Adrenal gland (tissue), 12 donors: ENCODE results near the gene LDB2. TPM values are rescaled to one million over a fixed set of nuclear protein-coding genes. Genes with fewer than 3 reads are reported as not detected.

ENCODE experiments used
- DNase-seq, 7 donors: peaks; one replicate each; pipeline ENCODE4 v3.0.0-alpha.2; 2019 to 2020
- H3K27ac ChIP-seq, 5 donors: fragments of 200-600 bp; sonication (generic) in 4 of 5; 1 replicate in 3 of 5; 2 replicates in 2 of 5; pipeline versions ENCODE4 v1.5.1 to v1.8.0; 2016 to 2020; ENCODE audit warnings: mild to moderate bottlenecking in 1 of 5
- H3K27me3 ChIP-seq: fragments of 200-600 bp; 2 replicates; pipeline ENCODE4 v1.8.0; 2021
- H3K36me3 ChIP-seq, 2 donors: fragments of 200-600 bp; replicated peaks in 1 of 2; 1 replicate in 1 of 2; 2 replicates in 1 of 2; pipeline versions ENCODE4 v1.5.1 to v1.8.0; 2018 to 2022
- H3K4me1 ChIP-seq, 2 donors: fragments of 200-600 bp; replicated peaks in 1 of 2; 1 replicate in 1 of 2; 2 replicates in 1 of 2; pipeline versions ENCODE4 v1.5.1 to v1.8.0; 2018 to 2021
- H3K4me3 ChIP-seq, 4 donors: fragments of 200-600 bp; sonication (generic) in 3 of 4; one replicate each; pipeline ENCODE4 v1.5.1; 2016 to 2018
- H3K9me3 ChIP-seq, 3 donors: fragments of 200-600 bp; sonication (generic) in 1 of 3; replicated peaks in 1 of 3; 1 replicate in 2 of 3; 2 replicates in 1 of 3; pipeline versions ENCODE4 v1.5.1 to v1.8.0; 2016 to 2021
- POLR2A ChIP-seq, 2 donors: fragments of 450-650 bp; IDR thresholded peaks; one replicate each; pipeline ENCODE4 v1.6.1; 2017; ENCODE audit warnings: antibody characterized with exemption in 2 of 2, mild to moderate bottlenecking in 2 of 2, moderate library complexity in 1 of 2
- WGBS, 4 donors: extraction: QIAGEN DNeasy Blood & Tissue Kit in 2 of 4; methylation state at CpG; one replicate each; pipeline versions ENCODE4 v1.1.5 to v1.1.7; 2013 to 2017; 5-methylcytosine and 5-hydroxymethylcytosine counted together
- intact Hi-C, 2 donors: fragments of 100-400 bp; cut with DNase I; formaldehyde crosslinking; loops; one replicate each; pipeline versions ENCODE4 v1.14.1 to v1.15.0; 2022 to 2023
- polyA plus RNA-seq, 3 donors: library from polyadenylated mRNA; stranded (reverse); fragments of 200-250 nt in 2 of 3; fragments of 350-450 nt in 1 of 3; fragmentation: Illumina TruSeq in 1 of 3; extraction: RNeasy Lipid Tissue Mini Kit (QIAGEN cat#74804) in 1 of 3; gene quantifications; one replicate each; pipeline ENCODE4 v1.2.3, GENCODE V29; 2013 to 2014
- total RNA-seq, 9 donors: library from RNA; depleted of rRNA in 4 of 9; stranded (reverse); fragments of >200 nt in 4 of 9; fragments of 120-200 nt in 1 of 9; fragmentation: NEBNext Ultra II Directional in 1 of 9; extraction: Animal tissue kit (Norgen Biotek cat#: 25700) in 1 of 9; gene quantifications; one replicate each; pipeline versions ENCODE4 v1.1.0 to v1.2.4, GENCODE V29; 2013 to 2023
- TF ChIP-seq, protein P1 (sequence below), 6 experiments: fragments of 450-650 bp in 4 of 6; fragments of 200-600 bp in 2 of 6; sonication (generic) in 1 of 6; IDR thresholded peaks; 1 replicate in 5 of 6; 2 replicates in 1 of 6; pipeline versions ENCODE4 v1.5.1 to v1.8.0; 2016 to 2021; ENCODE audit warnings: antibody characterized with exemption in 6 of 6, mild to moderate bottlenecking in 2 of 6, moderate library complexity in 1 of 6
- donor health status: healthy with polysubstance abuse.
- donor health status: Bipolar disorder and iron deficiency.
- donor health status: DM: yes; HTN: yes; CAD: no.
- donor health status: DM: no; HTN: no; CAD: no.
- donor health status: DM: no; HTN: no; CAD: no.
- donor health status: DM: yes; HTN: yes; CAD: no.

Gene LDB2
- total and polyA plus RNA-seq, 12 donors: 17.1 to 51.1 (median 27.0) TPM

DNA sequence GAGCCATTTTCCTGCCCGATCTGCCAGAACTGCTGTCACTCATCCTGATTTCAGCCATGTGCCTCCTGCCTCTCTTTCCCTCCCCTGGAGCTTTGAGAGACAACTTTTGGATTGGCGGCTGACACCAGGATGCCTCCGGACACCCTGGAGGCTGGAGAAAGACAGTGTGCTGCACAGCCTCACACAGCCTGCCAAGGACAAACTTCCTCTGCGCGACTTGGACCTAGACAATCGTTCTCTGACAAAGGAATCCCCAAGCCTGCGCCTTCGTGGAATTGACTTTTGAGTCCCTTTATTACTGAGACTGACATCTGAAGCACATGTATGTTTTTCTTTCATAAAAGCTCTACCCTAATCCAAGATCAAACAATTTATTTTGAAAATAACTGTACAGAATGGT, 10.8 kb upstream of the LDB2 start:
- H3K36me3 ChIP-seq: no peaks in the 10 kb centered on the region
- no peaks in the 10 kb centered on the region for H3K4me1 ChIP-seq
- H3K27me3 ChIP-seq: no peaks in the 10 kb centered on the region
- no peak overlapping the region for H3K4me3 ChIP-seq
- intact Hi-C loops: no loop called here
- H3K27ac ChIP-seq: no peak overlapping the region
- no peaks in the 10 kb centered on the region for H3K9me3 ChIP-seq
- 22 to 34% (median 31%) methylated on average over 8 of the region's 8 CpGs for WGBS, 4 donors
- DNase-seq: peak in 3 of 7 donors; percentile 15 to 35 (median 20)
- TF ChIP-seq POLR2A (IDR thresholded peaks at IDR 0.05): no peak
- TF ChIP-seq, protein P1, sequence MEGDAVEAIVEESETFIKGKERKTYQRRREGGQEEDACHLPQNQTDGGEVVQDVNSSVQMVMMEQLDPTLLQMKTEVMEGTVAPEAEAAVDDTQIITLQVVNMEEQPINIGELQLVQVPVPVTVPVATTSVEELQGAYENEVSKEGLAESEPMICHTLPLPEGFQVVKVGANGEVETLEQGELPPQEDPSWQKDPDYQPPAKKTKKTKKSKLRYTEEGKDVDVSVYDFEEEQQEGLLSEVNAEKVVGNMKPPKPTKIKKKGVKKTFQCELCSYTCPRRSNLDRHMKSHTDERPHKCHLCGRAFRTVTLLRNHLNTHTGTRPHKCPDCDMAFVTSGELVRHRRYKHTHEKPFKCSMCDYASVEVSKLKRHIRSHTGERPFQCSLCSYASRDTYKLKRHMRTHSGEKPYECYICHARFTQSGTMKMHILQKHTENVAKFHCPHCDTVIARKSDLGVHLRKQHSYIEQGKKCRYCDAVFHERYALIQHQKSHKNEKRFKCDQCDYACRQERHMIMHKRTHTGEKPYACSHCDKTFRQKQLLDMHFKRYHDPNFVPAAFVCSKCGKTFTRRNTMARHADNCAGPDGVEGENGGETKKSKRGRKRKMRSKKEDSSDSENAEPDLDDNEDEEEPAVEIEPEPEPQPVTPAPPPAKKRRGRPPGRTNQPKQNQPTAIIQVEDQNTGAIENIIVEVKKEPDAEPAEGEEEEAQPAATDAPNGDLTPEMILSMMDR (IDR thresholded peaks at IDR 0.05): no peak

DNA sequence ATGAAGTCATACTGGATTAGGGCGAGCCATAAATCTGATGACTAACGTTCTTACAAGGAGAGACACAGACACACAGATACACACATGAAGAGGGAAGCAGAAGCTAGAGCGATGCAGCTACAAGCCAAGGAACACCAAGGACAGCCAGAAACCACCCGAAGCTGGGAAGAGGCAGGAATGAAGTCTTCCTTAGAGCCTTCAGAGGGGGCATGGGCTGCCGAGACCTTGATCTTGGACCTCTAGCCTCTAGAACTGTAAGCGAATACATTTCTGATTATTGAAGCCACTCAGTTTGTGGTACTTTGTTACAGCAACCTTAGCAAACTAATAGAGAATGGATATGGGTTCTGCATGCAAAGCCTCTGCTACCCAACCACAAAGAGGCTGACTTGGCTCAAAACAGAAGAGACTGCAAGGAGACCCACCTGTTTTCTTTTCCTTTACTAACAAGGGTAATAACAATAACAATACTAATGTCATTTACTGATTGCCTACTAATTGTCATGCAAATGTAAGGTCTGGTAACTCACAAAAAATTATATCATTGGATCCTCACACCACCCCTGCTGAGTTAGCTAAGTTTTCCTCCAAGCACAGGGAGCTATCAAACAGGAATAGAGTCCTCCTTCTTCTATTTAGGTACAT, 10.1 kb upstream of the LDB2 start:
- Histone ChIP-seq H3K36me3 (no peaks in the 10 kb centered on the region), H3K27ac (no peak overlapping the region), H3K27me3 (no peaks in the 10 kb centered on the region), H3K4me3 (no peak overlapping the region), H3K4me1 (no peaks in the 10 kb centered on the region), H3K9me3 (no peaks in the 10 kb centered on the region)
- intact Hi-C loops: no loop called here
- WGBS, 4 donors: 72 to 79% (median 75%) methylated on average over 6 of the region's 6 CpGs
- TF ChIP-seq, protein P1 (IDR thresholded peaks at IDR 0.05): no peak
- TF ChIP-seq POLR2A (IDR thresholded peaks at IDR 0.05): no peak
- no peak for DNase-seq

DNA sequence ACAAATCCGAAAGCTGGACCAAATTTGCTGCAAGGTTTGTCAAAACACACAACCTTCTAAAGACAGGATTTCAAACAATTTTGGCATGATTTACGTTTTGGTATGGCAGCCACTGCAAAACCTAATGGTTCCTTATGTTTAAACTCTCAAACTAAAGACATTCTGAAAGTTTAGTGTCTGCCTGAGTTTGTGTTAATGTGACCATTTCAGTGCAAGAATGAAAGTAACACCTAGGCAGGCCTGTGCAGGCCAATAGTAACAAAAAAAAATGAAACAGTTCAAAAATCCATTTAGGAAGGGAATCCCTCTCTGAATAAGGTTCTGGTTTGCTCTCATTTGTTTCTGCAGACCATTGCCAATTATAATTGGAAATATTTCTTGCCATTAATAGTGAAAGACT, 1.9 kb upstream of the LDB2 start:
- 77 to 81% (median 78%) methylated on average over 2 of the region's 2 CpGs for WGBS, 4 donors
- Histone ChIP-seq H3K4me3 (no peak overlapping the region), H3K9me3 (no peaks in the 10 kb centered on the region), H3K27ac (no peak overlapping the region), H3K27me3 (no peaks in the 10 kb centered on the region), H3K36me3 (no peaks in the 10 kb centered on the region), H3K4me1 (peaks cover 0 to 4% of the 10 kb centered on the region in 2 donors)
- TF ChIP-seq, protein P1 (IDR thresholded peaks at IDR 0.05): no peak
- no peak for TF ChIP-seq POLR2A (IDR thresholded peaks at IDR 0.05)
- no peak for DNase-seq
- intact Hi-C loops: no loop called here

DNA sequence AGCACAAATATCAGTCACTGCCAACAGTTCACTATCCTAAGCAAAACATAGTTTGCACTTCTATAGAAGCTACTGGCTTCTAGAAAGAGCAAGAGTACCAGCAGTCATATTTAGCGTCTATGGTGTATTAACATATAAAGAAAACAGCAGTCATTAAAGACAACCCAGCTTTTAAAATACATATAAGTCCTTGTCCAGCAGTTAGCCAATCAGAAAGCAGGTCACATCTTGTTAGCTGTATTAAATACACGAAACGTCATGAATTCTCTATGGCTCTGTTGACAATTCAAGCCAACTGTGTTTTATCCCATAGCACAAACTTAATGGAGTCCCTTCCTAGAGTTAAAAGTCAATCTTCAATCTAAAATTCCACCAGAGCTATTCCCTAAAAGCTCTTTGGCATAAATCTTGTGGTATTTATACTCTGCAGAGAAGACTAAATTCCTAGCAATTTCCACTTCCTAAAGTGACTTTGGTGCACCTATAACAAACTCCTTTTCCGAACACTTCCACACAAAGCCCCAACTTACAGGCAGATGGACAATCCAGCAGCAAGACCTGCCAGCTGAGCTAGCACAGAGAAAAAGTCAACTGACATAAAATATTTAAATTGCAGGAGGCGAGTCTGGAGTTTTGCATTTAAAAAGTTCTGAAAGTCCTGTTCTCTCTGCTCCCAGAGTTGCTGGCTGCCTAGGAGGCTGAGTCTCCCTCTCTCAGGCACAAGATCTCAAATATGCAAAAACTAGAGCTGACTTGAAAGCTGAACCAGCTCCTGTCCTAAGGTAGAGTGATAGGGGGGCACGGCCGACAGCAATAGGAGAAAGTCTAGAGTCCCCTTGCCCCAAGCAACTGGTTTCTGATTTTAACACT, 1.3 kb downstream of the LDB2 start:
- WGBS, 4 donors: 39 to 46% (median 44%) methylated on average over 7 of the region's 7 CpGs
- Histone ChIP-seq H3K27ac (peak overlapping the region in 2 of 5 donors; percentile 16 to 56), H3K9me3 (no peaks in the 10 kb centered on the region), H3K27me3 (no peaks in the 10 kb centered on the region), H3K36me3 (no peaks in the 10 kb centered on the region), H3K4me1 (peaks cover 0 to 4% of the 10 kb centered on the region in 2 donors), H3K4me3 (peak overlapping the region in 2 of 4 donors; percentile 13 to 44)
- DNase-seq: no peak
- TF ChIP-seq, protein P1 (IDR thresholded peaks at IDR 0.05): no peak
- no peak for TF ChIP-seq POLR2A (IDR thresholded peaks at IDR 0.05)
- intact Hi-C loops: no loop called here
